Measurements from ENCODE around the gene GPC3. TPM values are rescaled to one million over a fixed set of nuclear protein-coding genes. Genes with fewer than 3 reads are reported as not detected.

The GPC3 gene
- total RNA-seq, 4 donors from 2014 or later: 0.82 to 4.9 (median 1.8) TPM

DNA sequence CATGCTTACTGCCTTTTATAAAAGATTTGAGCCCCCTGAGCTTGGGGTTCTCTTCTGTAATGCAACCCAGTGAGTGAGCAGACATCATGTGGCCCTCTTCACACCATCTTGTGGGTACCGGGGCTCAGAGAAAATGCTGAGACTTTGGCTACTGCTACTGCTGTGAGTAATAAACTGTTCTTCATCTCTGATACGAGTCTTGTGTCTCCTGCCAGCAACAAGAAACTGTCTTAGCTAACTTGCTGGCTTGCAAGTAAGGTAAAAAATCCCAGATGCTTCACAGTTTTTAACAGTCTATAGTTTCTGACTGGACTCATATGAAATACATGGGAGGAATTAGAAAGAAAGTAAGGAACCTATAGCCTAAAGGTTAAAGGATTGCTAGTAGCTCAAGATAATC is 148.3 kb downstream of the GPC3 start:
- H3K9me3 ChIP-seq: no peaks in the 10 kb centered on the region
- H3K27me3 ChIP-seq: no peaks in the 10 kb centered on the region
- TF ChIP-seq EP300 (IDR thresholded peaks at IDR 0.05; ENCODE audit: low read depth) (no peak), POLR2A (IDR thresholded peaks at IDR 0.05) (no peak), POLR2AphosphoS5 (IDR thresholded peaks at IDR 0.05) (no peak)
- TF ChIP-seq, protein P1, sequence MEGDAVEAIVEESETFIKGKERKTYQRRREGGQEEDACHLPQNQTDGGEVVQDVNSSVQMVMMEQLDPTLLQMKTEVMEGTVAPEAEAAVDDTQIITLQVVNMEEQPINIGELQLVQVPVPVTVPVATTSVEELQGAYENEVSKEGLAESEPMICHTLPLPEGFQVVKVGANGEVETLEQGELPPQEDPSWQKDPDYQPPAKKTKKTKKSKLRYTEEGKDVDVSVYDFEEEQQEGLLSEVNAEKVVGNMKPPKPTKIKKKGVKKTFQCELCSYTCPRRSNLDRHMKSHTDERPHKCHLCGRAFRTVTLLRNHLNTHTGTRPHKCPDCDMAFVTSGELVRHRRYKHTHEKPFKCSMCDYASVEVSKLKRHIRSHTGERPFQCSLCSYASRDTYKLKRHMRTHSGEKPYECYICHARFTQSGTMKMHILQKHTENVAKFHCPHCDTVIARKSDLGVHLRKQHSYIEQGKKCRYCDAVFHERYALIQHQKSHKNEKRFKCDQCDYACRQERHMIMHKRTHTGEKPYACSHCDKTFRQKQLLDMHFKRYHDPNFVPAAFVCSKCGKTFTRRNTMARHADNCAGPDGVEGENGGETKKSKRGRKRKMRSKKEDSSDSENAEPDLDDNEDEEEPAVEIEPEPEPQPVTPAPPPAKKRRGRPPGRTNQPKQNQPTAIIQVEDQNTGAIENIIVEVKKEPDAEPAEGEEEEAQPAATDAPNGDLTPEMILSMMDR (IDR thresholded peaks at IDR 0.05): no peak
- DNase-seq: no peak
- in situ Hi-C loops (cut with MboI; ENCODE audit: low pct_ligation_motif_present in 1 of 4, low pct_unique_long_range_greater_than_20kb in 1 of 4, low sequenced_read_pairs in 3 of 4) (no loop called here), intact Hi-C loops (cut with DNase I; ENCODE audit: low total_unique reads) (no loop called here)
- no peaks in the 10 kb centered on the region for H3K4me1 ChIP-seq
- 36% methylated on average over 2 of the region's 2 CpGs; no CpG with 5 or more reads in 1 of the 2 donors for WGBS, 2 donors (ENCODE audit: low coverage in 1 of 2)
- no peaks in the 10 kb centered on the region for H3K36me3 ChIP-seq
- H3K4me3 ChIP-seq: no peak overlapping the region
- no peak overlapping the region for H3K27ac ChIP-seq

DNA sequence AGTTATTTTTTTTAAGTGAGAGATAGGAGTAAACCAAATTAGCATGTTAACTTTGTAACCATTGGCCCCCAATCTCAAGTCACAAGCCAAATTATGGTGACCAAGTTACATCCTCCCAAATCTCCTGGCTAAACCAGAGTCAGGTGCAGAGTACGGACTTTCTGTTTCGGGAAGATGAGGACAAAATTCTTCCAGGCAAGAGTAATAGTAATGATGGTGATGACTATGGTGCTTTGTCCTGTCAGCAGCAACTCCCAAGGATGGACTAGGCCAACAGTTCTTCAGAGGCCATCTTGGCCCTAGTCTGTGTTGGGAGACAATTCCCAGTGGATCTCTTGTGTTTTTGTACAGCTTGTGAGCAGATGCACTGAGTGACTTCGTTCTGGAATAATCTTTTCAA is 148.8 kb downstream of the GPC3 start:
- 78% methylated on average over 3 of the region's 3 CpGs; no CpG with 5 or more reads in 1 of the 2 donors for WGBS, 2 donors (ENCODE audit: low coverage in 1 of 2)
- no peak for DNase-seq
- intact Hi-C loops (cut with DNase I; ENCODE audit: low total_unique reads) (no loop called here), in situ Hi-C loops (cut with MboI; ENCODE audit: low pct_ligation_motif_present in 1 of 4, low pct_unique_long_range_greater_than_20kb in 1 of 4, low sequenced_read_pairs in 3 of 4) (no loop called here)
- TF ChIP-seq, protein P1 (IDR thresholded peaks at IDR 0.05): no peak
- no peak for TF ChIP-seq POLR2AphosphoS5 (IDR thresholded peaks at IDR 0.05)
- no peak for TF ChIP-seq EP300 (IDR thresholded peaks at IDR 0.05; ENCODE audit: low read depth)
- TF ChIP-seq POLR2A (IDR thresholded peaks at IDR 0.05): no peak
- no peaks in the 10 kb centered on the region for H3K36me3 ChIP-seq
- no peak overlapping the region for H3K27ac ChIP-seq
- H3K4me3 ChIP-seq: no peak overlapping the region
- no peaks in the 10 kb centered on the region for H3K9me3 ChIP-seq
- no peaks in the 10 kb centered on the region for H3K4me1 ChIP-seq
- no peaks in the 10 kb centered on the region for H3K27me3 ChIP-seq

DNA sequence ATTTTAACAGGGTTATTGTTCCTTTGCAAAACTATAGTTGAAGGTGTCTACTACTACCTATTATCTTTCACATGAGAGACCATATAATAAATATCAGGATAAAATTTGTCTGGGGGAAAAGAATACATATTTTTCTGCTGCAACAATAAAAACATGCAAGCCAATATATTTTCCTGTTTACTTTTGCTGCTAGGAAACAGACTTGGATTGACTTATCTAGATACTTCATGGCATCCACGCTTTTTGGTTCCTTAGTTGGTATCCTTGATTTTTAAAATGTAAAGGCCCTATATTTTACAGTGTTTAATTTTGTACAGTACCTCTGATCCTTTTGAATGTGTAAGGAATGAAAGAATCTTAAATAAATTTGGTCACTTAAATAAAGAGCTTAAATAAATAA is 150.6 kb downstream of the GPC3 start:
- DNase-seq: no peak
- Histone ChIP-seq H3K27me3 (no peaks in the 10 kb centered on the region), H3K36me3 (no peaks in the 10 kb centered on the region), H3K4me3 (no peak overlapping the region), H3K4me1 (no peaks in the 10 kb centered on the region), H3K27ac (no peak overlapping the region), H3K9me3 (no peaks in the 10 kb centered on the region)
- TF ChIP-seq, protein P1 (IDR thresholded peaks at IDR 0.05): no peak
- no peak for TF ChIP-seq POLR2A (IDR thresholded peaks at IDR 0.05)
- TF ChIP-seq EP300 (IDR thresholded peaks at IDR 0.05; ENCODE audit: low read depth): no peak
- TF ChIP-seq POLR2AphosphoS5 (IDR thresholded peaks at IDR 0.05): no peak
- intact Hi-C loops (cut with DNase I; ENCODE audit: low total_unique reads): no loop called here
- WGBS, 2 donors (ENCODE audit: low coverage in 1 of 2): 58 to 67% methylated on average over 1 of the region's 1 CpG
- in situ Hi-C loops (cut with MboI; ENCODE audit: low pct_ligation_motif_present in 1 of 4, low pct_unique_long_range_greater_than_20kb in 1 of 4, low sequenced_read_pairs in 3 of 4): no loop called here

DNA sequence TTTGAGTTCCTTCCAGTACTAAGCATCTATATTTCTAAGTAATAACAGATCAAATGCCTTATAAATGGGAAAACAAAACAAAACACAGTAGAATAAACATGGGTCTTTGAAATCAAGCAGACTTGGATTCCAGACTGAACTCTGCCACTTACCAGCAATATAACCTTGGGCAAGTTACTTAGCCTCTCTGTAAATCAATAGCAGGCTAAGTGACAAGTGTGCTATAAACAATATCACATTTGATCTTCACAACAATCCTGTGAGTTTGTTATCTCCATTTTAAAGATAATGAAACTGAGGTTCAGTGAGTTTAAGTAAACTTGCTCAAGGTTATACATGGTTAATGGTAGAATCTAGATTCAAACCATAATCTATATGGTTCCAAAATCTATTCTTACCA is 165.8 kb downstream of the GPC3 start:
- Histone ChIP-seq H3K27ac (no peak overlapping the region), H3K9me3 (no peaks in the 10 kb centered on the region), H3K27me3 (no peaks in the 10 kb centered on the region), H3K4me1 (no peaks in the 10 kb centered on the region), H3K36me3 (no peaks in the 10 kb centered on the region), H3K4me3 (no peak overlapping the region)
- in situ Hi-C loops (cut with MboI; ENCODE audit: low pct_ligation_motif_present in 1 of 4, low pct_unique_long_range_greater_than_20kb in 1 of 4, low sequenced_read_pairs in 3 of 4) (no loop called here), intact Hi-C loops (cut with DNase I; ENCODE audit: low total_unique reads) (no loop called here)
- TF ChIP-seq POLR2AphosphoS5 (IDR thresholded peaks at IDR 0.05) (no peak), EP300 (IDR thresholded peaks at IDR 0.05; ENCODE audit: low read depth) (no peak), POLR2A (IDR thresholded peaks at IDR 0.05) (no peak)
- TF ChIP-seq, protein P1 (IDR thresholded peaks at IDR 0.05): no peak
- no peak for DNase-seq
